GM21447 (cell line): Measurements from ENCODE around the gene ABCA5.

Experiments used
- ATAC-seq: cut with Tn5 transposase; IDR thresholded peaks from one replicate; pipeline ENCODE4 v1.9.1; 2021; ENCODE audit not compliant: unreplicated experiment

Gene ABCA5

DNA sequence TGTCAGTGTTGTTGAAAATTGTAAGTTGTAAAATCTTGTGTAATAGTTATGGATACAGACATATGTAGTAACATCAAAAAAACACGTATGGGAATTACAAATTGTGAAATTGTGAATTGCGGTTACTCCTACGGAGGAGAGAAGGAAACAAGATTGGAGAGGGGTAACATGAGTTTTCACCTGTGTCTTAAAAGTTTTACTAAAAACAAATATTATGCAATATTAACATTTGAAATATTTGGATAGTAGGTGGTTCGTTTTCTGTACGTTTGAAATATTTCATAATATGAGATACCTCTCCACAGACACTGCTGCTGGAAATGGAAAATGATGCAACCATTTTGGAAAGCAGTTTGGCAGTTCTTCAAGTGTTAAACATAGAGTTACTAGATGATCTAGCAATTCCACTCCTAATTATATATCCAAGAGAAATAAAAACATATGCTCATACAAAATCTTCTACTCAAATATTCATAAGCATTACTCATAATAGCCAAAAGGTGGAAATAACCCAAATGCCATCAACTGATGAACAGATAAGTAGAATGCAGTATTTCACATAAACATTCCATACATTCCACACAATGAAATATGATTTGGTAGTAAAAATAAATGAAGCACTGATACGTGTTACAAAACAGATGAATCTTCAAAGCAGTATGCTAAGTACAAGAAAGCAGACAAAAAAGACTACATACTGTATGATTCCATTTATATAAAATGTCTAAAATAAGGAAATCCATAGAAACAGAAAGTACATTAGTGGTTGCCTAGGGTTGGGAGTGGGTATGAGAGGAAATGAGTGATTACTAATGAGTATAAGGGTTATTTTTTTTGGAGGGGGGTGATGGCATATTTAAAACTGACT lies 57.6 kb downstream of the ABCA5 start:
- ATAC-seq = no peak

DNA sequence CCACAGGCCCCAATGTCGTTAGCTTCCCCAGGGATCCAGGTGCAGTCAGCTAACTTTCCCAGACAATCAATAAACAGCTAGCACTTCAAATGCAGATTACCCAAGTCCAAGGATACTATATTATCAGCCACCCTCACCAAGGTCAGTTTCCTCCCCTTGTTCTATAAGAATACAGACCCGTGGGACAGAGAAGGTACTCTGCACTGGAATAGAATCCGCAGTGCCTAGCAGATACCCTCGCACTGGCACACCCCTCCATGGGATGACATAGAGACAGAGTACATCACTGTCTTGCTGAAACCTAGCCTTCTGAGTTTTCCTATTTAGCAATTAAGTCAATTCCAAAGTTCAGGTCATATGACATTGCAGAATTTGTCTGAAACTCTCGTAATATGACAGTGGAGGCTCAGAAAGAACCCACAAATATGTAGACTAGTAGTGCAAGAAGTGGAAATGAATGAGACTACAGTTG lies 58.4 kb downstream of the ABCA5 start:
- ATAC-seq = no peak

DNA sequence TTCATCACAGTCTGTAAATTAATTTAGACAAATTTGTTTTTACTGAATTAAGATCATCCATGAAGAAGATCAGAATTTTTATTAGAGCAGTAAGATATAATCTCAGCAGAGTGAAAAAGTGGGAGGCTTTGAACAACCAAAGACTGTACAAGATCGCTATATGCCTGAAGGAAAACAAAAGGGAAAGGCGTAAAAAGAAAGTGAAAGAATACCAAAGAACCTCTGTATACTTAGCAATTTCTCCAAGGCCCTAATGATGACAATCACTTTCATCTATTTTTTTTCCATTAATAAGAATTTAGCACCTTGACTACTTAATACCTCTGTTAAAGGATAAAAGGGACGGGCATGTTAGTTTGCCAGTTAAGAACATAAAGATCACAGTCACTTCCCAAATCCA lies 59.7 kb downstream of the ABCA5 start:
- no peak for ATAC-seq

DNA sequence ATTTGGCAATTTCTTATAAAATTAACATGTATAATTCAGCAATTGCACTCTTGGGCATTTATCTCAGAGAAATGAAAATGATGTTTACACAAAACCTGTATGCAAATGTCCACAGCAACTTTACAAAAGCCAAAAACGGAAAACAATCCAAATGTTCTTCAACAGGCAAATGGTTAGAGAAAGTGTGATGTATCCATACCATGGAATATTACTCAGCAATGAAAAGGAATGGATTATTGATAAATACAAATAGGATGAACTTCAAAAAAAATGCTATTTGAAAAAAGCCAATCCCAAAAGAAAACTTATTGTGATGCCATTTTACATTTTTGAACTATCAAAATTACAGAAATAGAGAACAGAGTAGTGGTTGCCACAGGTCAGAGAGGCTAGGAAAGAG lies 61.1 kb downstream of the ABCA5 start:
- no peak for ATAC-seq

DNA sequence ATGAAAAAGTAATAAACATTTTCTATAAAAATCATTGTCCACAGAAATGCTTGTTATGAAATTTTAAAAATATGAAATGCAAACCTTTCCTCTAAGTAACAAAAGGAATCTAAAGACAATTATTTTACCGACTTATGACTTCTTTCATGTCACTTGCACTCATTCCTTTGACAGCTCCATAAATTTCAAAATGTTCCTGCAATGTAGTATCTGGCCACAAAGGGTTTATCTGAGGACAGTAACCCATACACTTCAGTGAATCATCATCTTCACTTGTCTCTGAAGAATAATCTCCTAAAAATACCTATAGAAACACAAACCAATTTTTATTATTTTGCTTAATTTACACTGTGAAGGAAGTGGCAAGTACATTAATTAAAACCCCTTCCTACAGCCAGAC lies 72.7 kb downstream of the ABCA5 start:
- no peak for ATAC-seq

DNA sequence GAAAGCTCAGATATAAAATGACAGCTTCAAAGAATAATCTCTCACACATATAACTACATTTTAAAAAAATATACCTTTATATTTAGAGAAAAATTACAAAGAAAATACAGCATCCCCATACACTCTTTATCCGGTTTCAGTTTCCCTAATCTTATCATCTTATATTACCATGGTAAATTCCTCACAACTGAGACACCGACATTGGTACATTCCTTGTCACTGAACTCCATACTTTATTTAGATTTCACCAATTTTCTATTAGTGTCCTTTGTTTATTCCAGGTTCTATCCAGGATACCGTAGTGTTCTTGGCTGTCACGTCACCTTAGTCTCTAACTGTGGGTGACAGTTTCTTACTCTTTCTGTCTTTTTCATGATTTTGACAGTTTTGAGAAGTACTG lies 76.3 kb downstream of the ABCA5 start:
- no peak for ATAC-seq

DNA sequence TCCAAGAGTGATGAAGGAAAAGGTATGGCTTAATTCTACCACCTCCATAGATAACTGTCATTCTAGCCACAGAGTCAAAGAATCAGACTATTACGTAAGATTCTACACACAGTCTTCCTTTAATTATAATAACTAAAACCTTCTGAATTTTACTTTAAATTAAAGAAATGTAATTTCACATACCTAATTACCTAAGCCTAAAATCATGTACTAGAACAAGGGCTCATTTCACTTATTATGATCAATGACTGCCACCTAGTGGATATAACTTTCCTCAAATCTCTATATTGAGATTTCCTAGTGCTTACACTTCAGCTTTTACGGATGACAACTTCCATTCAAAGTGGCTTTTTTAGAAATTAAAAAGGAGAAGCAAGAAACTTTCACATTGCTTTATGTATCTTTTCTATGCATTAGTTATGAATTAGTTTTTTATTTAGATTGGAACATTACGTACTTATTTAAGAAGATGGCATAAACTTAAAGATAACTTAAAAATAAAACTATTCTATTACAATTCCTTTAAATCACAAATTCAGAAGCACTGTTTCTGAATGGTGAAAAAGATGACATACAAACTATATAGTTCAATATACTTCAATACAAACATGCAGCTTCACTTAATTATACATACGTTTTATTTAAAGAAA lies 80.1 kb downstream of the ABCA5 start:
- ATAC-seq = peak; percentile 58

DNA sequence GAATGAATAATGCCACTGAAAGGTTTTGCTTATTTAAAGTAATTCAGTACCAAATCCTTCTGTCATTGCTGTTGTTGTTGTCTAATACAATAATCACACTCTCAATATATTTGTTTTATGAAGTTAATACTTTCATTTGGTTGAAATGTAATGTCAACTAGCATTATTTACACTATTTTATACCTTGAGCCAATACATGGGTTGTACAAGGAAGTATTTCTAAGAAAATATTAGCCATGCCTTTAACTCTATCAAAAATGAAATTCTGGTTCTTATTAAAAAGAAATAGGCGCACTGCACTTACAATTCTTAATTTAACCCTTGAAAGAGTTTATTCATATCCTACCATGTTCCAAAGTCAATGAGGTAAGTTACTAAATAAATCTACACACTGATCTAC lies 80.7 kb downstream of the ABCA5 start:
- ATAC-seq = no peak

DNA sequence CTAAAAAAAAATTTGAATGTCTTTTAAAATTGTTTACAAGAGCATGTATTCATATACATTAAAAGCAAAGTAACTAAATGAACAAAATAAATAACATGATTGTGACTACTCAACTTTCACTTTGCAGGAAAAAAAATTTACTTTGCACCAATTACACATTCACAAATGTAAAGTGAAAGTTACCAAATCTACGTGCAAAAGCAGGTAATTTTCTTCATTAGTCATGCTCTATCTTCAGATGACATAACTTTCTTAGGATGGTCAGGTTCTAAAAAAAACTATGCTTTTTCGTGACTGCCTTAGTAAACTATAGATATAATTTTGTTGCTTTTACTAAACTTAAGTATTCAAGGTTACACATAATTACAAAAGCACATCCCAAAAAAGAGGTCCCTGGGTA lies 81.3 kb downstream of the ABCA5 start:
- ATAC-seq = no peak

DNA sequence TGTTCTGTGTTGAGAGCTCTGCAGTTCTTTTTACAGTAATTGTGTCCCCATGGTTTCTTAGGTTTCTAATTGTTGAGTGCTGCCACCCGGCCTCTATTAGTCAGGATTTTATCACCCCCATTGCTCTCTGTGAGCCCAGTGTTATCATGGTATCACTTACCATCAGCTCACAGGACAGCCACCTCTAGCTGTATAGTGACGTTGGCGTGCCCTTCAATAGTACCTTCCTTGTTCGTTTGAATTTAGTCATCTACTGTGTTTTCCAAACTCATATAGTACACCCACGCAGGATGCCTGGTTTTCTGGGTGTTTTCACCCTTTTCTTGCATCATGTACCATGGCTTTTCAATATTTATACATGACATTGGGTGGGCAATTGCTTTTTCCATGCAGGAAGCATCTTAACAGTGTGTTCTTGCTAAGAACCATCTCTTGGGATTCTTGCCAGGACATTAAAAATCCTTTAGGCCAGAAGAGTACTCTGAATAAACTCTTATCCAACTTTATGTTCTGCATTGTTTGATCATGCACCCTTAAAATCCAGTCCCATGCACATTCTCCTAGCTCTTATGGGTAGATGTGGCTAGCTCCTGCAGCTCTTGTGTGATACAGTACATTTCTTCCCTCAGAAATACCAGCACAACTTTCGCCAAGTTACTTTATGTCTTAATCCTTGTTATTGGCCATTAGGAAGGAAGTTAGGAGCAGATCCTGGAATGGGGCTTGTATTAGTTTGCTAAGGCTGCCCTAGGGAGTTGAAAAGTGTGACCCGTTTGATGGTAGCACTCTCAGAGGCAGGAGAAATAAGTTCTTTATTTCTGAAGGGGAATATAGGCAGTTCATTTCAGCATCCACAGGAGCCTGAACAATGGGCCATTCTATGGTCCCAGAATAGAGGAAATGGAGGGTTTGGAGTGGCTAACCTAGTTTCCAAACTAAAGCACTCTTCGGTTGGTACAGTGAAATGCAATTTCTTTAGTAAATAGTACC lies 87.0 kb downstream of the ABCA5 start:
- ATAC-seq = no peak

DNA sequence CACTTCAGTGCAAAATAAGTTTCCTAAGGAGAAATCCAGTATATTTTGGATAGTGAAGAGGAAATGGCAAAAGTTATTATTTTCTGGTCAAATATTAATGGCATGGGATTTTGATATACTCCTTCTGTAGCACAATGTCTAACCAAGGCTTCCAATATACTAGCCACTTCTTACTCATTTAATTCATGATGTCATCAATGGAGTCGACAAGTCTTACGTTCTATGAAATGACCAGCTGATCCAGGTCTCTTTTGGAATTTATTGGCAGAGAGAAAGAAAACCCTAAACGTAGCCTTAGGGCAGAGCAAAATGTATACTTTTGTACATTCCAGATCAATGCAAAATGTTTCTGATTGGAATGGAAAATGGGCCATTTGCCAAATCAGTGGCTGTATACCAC lies 90.0 kb downstream of the ABCA5 start:
- no peak for ATAC-seq

DNA sequence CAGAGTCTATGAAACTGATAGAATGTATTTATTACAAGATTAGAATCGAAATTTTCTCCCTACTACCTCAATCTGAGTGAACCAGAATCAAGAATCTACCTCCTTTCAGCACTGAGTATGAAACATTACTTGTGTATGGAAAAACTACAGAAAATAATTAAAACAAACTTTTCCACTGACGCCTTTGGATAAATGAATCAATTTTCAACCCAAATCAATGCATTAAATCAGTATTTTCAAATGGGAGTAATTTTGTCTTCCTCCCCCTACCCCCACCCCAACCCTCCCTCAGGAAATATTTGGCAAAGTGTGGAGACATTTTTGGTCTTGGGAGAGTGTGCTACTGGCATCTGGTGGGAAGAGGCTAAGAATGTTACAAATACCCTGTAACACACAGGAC lies 90.5 kb downstream of the ABCA5 start:
- ATAC-seq = no peak

DNA sequence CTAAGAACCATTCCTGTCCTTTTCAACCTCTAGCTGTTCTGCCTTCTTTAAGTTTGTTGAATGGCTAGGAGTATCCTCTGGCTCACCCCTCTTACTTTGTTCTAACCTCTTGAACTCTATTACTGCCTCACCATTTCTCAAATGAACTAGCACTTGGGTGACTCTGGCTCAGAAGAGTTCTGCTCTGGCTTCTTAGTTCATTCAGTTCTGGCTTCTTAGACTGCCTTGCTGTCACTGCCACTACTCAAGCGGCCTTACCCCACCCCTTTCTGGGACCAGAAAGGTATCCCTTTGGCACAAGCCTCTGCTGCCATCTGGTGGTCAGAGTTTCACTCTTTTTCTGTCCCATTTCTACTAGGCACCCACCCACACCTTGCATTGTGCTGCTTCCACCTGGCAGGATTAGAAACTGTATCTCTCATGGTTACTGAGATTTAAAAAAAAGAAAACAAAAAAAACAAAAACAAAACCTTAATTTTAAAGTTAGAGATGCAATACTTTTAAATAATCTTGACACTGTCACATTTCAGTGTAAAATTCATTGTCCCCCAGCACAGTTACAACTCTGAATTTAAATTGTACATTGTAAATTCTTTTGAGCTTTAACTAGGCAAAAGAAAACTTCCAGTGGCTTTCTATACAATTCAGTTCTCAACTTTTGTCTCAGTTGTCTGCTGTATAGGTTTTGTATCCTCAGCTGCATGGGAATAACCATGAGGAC lies 91.4 kb downstream of the ABCA5 start:
- ATAC-seq = peak; percentile 93

DNA sequence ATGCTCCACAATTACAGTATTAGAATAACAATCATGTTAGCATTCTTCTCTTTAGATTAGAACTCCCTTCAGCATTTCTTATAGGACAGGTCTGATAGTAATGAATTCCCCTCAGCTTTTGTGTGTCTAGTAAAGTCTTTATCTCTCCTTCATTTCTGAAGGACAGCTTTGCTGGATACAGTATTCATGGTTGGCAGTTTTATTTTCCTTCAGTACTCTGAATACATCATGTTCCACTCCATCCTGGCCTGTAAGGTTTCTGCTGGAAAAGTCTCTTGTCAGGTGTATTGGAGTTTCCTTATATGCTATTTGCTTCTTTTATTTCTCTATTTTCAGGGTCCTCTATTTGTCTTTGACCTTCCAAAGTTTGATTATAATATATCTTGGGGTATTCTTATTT lies 94.3 kb downstream of the ABCA5 start:
- no peak for ATAC-seq

DNA sequence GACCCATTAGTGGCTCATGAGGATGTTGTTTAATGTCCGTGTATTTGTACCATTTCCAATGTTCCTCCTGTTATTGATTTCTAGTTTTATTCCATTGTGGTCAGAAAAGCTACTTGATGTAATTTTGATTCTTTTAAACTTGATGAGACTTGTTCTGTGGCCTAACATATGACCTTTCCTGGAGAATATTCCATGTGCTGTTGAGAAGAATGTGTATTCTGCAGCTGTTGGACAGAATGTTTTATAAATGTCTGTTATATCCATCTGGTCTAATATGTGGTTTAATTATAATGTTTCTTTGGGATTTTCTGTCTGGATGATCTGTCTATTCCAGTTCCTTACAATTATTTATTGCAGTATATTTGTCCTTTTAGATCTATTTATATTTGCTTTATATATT lies 95.4 kb downstream of the ABCA5 start:
- ATAC-seq = no peak

DNA sequence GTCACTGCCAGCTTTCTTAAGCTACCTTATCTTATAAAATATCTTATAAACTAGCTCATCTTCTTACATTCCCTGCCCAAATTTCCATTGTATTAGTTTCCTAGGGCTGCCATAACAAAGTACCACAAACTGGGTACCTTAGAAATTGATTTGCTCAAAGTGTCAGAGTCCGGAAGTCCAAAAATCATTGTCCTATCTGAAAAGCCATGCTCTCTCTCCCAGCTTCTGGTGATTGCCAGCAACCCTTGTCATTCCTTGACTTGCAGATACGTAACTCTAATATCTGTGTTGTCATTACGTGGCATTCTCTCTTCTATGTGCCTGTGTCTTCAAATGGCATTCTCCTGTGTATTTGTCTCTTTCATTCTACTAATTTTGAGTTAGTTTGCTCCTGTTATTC lies 96.0 kb downstream of the ABCA5 start:
- no peak for ATAC-seq

DNA sequence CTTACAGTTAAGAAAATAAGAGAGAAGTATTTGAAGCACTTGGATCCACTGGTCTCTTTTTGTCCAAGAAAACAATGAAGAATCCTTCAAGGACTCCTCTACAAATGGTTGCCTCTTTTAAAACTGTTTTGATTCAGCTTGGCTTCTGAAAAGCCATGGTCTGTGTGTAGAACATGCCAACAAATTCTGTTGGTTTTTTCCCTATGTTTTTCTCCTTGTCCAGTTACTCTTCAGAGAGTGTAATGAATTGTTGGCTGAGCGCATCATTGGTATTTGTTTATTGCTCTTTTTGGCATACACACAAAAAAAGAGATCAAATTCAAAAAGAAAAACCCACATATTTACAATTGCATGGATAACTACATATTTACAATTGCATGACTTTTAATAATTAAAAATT lies 98.4 kb downstream of the ABCA5 start, which contains the start of gene ABCA10:
Gene ABCA10, minus strand, starts transcription at position 249 of the 400 bp plus-strand sequence. CDS start 3,466 bp downstream, outside the sequence.
- no peak for ATAC-seq

DNA sequence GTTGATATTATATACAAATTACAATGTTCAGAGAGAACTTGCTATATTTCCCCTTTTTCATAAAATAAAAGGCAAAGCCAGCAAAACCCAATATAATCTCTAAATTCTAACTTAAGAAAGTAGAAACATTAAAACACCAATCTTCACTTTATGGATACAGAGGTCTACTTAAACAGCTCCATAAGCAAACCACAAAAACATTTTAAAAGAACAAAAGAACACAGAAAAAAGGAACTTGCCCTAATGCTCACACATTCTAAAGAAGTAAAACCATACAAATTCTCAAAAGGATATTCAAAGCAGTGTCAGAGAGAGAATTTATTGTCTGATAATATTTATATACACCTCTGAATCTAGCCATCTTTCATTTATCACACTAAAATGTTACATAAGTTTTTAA lies 98.9 kb downstream of the ABCA5 start:
- ATAC-seq = no peak

DNA sequence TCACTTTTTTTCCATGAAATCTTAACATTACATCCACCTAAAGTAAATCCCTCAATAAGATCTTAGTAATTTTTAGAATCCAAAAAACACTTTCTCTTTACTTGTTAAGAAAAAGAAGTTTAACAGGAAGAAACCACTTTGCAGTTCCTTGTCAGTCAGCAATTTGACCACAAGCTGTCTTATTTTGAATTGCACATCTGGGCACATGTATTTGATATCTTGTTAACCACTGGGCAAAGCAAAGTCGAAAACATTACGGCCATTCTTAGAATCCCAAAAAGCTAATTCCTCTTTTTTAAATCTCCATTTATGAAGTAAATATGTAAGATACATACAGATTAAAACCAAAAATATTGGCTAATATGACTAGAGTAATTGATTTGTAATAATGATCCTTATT lies 99.4 kb downstream of the ABCA5 start:
- no peak for ATAC-seq

DNA sequence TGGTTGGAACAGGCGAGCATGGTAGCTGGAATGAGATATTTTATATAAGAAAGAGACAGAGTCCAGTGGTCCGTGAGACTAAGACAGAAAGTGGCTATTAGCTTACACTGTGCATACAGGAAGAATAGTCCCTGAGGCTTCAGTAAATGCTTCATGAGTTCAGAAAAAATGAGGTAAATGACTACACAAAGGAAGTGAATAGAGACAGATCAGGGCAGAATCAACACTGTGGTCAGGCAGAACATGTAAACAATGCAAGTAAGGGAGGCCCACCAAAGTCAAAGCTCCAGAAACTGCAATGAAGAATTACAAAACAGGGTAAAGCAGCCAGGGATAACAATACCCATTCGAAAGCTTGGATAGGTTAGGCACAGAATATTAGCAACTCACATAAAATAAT lies 103.1 kb downstream of the ABCA5 start:
- no peak for ATAC-seq
